Nucleus accumbens (tissue), 56 donors: ENCODE results near the gene SH3BGRL2.

Experiments
- DNase-seq, 56 donors: peaks; one replicate each; lab custom pipeline; 2025; lab: John Stamatoyannopoulos, UW

The SH3BGRL2 gene

DNA sequence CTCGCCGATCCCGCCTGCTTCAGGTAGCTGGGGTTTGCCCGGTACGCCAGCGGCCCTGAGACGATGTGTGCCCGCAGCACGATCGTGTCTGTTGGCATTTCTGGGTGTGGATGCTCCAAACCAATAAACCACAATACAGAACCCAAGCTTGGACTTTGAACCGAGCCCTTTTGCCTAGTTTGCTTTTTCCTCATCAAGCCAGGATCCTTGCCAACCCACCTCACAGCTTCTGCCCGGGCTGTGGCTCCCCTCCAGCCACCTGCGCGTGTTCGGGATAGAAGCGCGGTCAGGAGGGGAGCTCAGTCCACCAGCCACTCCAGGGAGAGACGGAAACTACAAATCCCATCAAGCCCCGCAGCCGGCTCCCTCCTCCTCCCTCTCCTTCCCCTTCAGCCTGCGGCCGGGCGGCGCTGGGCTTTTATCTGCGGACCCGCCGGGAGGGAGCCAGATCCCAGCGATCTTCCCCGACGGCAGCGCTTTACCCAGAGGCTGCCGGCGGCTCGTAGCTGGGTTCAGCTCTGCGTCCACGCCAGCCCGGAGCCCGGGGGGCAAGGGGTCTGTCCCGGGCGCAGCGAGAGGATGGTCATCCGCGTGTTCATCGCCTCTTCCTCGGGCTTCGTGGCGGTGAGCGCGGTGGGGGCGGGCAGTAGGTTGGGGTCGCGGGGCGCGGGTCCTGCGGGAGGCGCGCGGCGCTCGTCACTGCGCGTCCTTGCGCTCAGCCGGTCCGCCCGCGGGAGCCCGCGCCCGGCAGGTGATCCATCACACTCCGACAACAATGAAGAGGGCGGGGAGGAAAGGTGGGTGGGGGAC lies at the start of gene SH3BGRL2:
SH3BGRL2 (plus strand) TSS at position 447 of the 810 bp plus-strand sequence; CDS start at position 580, 133 bp downstream.
- DNase-seq: peak in 50 of 56 donors; percentile 10 to 75 (median 48)

DNA sequence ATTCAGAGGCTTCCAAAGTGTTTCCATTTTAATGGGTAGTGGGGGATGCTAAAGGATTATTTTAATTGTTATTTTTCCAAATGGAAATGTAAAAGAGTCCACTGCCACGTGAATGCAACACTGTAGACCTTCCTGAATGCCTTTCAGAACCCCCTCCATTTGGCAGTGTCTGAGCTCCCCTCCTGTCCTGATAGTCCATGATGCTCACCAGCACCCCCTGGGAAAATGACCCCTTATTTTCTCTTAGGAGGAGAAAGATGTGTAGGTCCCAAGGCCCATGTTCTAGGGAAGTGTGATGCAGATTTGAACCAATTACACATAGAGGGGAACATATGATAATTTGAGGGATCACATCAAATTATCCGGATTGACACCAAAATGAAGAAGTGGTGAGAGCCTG lies 46.8 kb upstream of the SH3BGRL2 start:
- DNase-seq: no peak

DNA sequence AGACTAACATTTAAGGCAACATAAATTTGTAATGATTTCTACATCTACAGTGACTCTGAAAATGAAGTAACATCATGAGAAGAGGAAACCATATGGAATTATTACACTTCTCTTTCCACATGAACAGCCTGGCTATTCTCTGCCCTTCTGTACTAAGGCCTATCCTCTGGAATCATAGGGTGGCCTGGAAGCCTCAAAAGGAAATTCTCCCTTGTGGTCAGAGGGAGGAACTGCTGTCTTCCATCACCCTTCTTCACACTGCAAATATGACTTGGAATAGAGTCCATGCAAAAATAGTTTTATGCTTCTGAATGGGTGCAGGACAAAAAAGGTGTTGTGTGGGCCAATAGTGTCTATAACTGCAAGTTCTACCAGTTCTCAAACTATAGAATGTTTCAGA lies 44.6 kb upstream of the SH3BGRL2 start:
- DNase-seq: no peak

DNA sequence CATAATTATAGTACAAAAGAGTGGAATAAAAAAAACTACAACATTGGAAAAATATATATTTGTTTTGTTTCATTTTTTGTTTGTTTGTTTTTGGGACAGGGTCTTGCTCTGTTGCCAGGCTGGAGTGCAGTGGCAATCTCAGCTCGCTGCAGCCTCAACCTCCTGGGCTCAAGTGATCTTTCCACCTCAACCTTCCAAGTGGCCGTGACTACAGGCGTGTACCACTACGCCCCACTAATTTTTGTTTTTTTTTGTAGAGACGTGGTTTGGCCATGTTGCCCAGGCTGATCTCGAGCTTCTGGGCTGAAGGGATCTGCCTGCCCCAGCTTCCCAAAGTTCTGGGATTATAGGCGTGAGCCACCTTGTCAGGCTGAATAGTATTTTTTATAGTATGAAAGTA lies 41.4 kb upstream of the SH3BGRL2 start:
- DNase-seq: no peak

DNA sequence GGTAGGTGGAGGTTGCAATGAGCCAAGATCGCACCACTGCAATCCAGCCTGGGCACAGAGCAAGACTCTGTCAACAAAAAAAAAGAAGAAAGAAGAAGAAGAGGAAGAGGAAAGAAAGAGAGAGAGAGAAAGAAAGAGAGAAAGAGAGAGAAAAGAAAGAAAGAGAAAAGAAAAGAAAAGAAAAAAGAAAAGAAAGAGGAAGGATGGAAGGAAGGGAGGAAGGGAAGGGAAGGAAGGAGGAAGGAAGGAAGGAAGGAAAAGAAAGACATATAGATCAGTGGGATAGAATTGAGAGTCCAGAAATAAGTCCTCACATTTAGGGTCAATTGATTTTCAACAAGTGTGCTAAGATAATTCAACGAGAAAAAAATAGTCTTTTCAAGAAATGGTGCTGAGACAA lies 34.0 kb upstream of the SH3BGRL2 start:
- no peak for DNase-seq

DNA sequence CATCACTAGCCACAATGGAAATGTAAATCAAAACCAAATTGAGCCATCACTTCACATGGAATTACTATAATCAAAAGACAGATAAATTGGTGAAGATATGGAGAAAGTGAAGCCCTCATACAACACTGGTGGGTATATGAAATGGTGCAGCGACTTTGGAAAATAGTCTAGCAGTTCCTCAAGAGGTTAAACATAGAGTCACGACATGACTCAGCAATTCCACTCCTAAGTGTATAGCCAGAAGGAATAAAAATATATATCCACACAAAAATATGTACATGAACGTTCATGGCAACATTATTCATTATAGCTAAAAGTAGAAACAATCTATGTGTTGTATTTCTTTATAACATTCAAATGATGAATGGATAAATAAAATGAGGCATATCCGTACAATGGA lies 33.1 kb upstream of the SH3BGRL2 start:
- DNase-seq: no peak

DNA sequence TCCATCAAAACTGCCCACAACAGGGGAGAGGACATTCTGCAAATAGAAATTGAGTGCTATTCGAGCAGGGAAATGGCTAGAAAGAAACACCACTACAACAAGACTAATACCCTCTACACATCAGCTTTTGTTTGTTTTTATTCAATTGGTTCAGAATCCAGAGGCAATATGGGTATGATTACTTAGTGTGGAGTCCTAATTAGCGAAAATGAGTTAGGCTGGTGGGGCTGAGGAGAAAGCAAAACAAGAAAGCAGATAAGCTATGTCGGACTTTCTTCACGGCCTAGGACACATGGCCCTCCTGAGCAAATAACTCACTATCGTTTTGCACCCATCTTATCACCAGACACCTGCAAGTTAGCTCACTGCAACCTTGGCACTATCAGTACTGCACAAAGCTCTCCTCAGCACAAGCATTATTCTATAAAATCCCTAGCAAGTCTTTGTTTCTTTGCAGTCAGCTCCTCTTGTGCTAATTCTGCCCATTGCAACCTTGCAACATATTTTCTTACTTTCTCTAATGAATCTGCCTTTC lies 31.3 kb upstream of the SH3BGRL2 start:
- DNase-seq: no peak

DNA sequence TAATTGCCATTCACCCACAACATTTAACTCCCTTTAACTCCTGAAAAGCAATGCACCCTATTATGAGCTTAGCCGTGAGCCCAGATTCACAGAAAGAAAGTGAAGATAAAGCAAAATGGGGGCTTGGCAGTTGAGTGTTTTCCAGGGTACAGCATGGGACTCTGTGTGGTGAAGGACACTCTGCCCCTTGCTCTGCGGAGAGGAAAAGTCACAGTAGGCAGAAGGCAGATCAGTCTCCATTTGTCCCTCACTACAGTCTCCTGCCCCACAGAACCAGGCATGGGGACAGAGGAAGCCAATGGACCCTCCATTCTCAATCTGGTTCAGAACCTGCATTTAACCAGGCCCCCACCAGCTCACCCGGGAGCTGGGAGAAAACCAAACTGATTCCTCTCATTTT lies 30.8 kb upstream of the SH3BGRL2 start:
- no peak for DNase-seq

DNA sequence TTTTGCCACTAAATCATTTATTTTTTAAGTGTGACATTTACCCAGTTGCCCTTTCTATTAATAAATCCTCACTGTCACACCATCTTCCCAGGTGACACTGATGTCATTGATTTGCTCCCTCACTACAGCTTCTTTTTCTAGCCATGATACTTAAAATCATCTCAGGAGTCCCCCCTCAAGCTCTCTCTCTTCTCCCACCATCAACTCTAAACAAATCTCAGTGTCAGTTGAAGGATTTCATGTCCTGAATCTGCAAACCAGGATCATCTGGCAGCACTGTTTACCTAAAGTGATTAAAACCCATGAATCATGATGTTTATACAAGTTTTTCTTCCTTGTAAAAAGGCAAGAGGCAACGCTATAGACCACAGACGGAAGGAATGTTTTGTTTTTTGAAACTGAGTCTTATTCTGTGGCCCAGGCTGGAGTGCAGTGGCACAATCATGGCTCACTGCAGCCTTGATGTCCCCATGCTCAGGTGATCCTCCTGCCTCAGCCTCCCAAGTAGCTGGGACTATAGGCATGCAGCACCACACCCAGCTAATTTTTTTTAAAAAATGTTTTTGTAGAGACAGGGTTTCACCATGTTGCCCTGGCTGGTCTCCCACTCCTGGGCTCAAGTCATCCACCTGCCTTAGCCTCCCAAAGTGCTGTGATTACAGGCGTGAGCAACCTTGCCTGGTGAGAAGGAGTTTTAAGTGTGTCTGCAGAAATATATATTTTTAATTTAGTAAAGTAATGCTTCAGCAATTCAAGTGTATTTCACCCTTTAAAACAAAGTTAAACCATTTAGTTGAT lies 30.1 kb upstream of the SH3BGRL2 start:
- no peak for DNase-seq

DNA sequence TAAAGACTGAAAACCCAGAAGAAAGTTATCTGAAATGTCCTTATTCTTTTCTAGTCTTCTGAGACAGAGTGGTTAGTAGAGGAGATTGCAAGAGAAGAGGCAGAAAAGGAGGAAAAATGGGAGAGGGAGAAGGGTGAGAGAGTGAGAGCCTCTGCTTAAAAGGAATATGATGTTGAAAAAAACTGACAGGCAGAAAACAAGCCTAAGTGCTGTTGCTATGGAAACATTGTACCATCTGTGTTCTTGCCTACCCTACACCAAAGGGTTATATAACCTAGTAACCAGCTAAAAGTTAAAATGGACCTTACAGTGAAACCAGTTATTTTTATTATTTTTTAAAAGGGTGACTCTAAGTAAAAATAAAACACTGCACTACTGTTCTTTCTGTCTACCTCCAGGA lies 28.3 kb upstream of the SH3BGRL2 start:
- no peak for DNase-seq

DNA sequence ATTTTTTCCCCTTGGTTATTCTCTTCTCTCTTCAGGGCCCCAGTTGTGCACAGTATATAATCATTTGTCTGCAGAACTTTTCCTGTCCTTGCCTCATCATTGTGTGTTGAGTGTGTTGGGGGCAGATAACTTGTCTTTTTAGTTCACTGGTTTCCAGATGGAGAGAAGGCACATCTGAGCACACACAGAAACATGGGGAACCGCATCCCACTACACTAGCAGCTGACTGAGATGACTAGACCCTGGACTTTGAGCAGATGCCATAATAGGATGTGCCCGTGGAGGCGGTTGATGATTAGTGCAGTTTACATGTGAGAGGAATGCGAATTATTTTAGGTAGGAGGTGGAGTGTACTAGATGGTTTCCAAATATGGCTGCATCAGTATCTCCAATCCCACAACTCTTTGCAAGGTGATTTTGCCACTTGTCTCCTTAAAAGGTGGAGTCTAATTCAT lies 26.5 kb upstream of the SH3BGRL2 start:
- peak in 5 of 56 donors; percentile 6 to 22 (median 15) for DNase-seq

DNA sequence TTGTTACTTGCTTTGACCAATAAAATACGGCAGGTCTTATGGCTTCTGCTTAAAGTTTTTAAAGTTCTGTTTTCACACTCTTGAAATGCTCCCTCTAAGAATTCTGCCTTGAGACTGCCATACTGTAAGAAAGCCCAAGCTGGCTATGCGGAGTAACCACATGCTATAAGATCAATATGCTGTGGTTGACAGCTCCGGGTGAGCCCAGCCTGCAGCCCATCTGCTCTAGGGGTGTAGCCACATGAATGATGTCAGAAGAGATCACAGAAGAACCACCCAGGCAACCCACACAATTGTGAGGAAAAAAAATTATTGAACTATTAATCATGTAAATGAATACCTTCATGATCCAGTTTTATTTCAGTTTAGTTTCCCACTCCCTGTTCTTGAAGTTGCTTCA lies 26.1 kb upstream of the SH3BGRL2 start:
- DNase-seq: no peak

DNA sequence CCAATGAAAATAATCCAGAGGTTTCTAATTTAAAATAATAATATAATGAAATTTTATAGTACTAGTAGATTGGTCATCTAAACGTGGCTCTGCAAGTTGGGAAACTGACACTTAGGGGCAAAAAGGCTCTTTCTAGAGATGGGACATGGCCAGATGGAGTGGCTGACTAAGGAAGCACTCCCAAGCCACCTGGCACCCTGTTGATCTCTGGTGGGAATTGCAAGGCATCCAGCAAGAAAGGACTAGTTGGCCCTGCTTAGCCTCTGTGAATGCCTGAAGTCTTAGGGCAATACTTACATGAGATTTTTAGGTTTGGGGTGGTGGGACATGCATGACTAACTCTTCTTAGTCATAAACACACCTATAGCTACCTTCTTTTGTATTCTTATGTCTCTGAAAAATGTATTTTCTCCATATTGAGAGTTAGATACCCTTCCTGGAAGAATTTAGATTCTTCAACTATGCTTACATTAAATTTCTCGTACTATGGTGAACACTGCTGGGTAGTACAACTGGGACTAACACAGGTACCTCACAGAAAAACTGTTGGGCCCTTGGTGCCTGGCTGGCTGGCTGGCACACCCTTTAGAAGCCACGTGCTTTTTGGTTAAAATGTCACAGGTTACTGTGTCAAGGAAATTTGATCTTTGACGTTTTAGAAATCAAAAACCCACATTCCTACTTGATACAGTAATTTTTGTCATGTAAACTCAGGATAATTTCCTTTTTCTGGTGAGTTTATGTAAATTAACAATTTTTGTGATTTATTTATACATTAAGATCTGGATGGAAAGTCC lies 25.0 kb upstream of the SH3BGRL2 start:
- no peak for DNase-seq

DNA sequence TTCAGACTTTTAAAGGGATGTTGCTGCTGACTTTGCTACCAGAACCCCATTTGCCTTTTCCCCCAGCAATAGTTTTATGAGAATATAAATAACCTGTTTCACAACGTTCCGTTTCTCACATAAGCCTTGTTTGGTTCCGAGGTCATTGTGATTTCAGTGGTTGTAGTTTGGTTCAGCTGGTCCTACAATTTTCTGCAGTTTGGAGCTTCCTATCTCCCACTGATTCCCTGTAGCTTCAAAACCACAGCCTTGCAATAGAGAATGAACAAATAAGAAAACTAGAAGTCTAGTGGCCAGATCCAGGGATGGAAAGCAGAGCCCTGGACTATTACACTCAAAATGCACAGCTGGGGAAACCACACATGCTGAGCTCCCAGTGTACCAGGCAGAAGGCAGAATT lies 24.1 kb upstream of the SH3BGRL2 start:
- DNase-seq: no peak

DNA sequence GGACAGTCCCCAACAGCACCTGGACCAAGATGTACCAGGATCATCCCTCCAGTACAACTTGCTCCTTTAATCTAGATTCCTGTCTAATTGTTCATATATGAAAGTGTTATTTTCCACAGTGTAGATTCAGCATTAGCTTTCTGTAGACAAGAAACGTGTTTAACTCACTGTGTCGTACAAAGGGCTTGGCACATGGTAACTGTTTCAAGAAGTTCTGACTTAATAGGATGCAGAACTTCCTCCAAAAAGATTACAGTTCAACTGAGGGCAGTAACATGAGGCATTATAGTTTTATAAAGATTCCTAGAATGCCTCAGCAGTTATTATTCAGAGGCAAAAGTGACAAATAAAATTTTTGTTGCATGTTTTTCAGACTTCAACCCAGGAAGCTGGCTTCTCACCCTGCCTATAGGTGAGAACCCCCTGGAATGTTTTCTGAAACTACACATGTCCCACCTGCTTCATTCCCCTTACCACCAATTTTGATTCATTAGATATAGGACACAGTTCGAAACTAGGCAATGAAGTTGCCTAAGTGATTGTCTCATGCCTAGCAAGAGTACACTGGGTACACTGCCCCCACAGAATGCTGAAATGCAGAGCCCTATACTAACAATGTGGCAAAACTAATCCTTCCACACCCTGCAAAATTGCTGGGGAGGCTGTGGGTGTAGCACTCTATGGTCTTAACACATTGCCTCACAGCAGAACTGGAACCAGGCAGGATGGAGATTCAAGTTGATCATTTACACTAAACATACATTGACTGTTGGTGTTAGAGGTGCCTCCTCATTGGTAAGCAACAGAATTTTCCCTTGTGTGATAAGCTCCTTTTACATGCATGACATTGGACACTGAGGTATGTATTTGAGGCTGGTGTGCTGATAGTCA lies 22.6 kb upstream of the SH3BGRL2 start:
- DNase-seq: peak in 1 of 56 donors; percentile 22

DNA sequence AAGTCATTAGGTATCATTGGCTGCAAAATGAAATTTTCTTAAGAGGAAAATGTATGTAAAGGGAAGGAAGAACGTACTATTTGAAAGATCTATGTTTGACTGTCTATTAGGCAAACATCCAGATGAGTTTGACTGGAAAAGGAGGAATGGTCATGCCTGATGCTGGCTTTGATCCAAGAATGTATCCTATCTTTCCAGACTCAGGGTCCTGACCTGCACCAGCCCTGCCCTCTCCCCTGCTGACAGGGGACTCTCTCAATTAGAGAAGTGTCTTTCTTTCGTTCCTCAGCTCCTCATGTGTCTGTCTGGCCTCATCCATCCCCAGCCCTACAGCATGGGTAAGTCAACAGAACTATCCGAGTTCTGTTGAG lies 21.9 kb upstream of the SH3BGRL2 start:
- no peak for DNase-seq

DNA sequence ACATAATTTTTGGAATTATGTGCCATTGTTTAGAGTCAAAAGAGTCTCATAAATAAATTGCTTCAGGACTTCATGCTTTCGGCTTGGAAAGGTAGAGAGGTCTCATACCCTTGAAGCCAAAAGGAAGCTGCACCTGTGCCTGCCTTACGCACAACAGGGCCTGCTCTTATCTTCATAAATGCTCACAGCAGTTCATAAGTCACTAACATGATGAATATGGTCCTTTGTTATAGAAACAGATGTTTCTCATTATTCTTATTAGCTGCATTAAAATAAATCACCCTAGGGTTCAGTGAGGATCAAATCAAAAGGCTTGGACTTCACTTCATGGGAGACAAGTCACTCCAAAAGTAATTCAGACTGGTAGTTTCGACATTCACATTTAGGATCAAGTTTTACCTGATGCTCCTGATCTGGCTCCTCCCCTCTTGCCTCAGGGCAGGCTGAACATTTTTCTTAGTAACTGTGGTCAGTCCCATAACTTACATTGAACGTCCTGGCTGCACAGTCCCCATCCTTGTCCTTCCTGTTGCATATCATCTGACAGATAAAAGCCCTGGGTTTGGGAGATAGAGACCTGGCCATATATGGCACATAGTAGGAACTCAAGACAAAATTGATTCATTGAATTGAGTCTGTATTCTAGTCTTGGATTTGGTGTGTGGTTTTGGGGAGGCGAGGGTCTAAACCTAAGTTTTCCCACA lies 20.7 kb upstream of the SH3BGRL2 start:
- no peak for DNase-seq

DNA sequence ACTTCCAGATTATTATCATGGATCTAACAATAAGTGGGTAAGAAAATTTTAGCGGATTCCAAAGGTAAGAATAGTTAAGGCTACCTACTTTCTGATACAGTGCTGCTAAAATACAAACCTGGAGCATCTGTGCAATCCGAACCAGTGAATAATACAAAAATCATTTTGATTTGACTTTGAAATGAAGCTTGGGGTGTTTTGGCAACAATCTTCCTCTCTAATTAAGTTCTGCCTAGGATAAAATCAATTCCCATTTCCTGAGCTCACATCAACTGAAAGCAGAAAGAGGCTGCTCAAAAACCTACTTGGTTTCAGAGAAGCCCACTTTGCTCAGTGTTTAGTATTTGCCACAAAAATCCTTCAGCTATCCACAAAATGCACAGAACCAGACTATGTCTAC lies 18.7 kb upstream of the SH3BGRL2 start:
- DNase-seq: no peak

DNA sequence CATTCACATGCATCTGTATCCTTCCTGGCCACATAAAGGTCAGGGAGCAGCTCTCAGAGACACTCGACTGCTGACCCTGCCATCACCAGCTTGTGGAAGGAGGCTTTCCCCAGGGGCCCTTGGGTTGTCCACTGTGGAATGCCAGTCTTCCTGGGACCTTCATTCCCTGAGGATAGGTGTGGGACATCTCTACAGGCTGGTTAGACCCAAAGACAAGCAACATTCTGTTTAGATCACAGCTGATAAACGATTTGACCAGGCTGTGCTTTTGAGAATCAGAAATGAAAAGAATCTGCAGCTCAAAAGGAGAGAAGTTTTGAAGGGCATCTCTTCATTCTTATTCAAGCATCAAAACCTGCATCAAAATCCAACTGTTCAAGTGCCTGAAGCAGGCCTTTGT lies 18.2 kb upstream of the SH3BGRL2 start:
- no peak for DNase-seq
